Measurements from ENCODE around the gene DZANK1.

- TF ChIP-seq CTCF (IDR thresholded peaks at IDR 0.05 in 2 of 3, conservative IDR thresholded peaks at IDR 0.05 in 1 of 3; ENCODE audit: insufficient read depth in 2 of 3, low read depth in 1 of 3, low read length in 3 of 3): no peak
- TF ChIP-seq FOXA1 (IDR thresholded peaks at IDR 0.05; ENCODE audit: borderline replicate concordance): no peak
- TF ChIP-seq CEBPB (tag; IDR thresholded peaks at IDR 0.05): no peak
- TF ChIP-seq POLR2A (conservative IDR thresholded peaks at IDR 0.05): no peak
- no peak for TF ChIP-seq BRCA1 (IDR thresholded peaks at IDR 0.05)
- no peak for TF ChIP-seq BRCA1 (CRISPR knock-in tag; IDR thresholded peaks at IDR 0.05)
- TF ChIP-seq ELF2 (CRISPR knock-in tag; IDR thresholded peaks at IDR 0.05): no peak
- TF ChIP-seq FOXJ3 (CRISPR knock-in tag; IDR thresholded peaks at IDR 0.05): no peak
Observed at GRCh38 chr20:18400460-18400859, 66.4 kb downstream of the DZANK1 start.
